Fibroblast of pulmonary artery (primary cell): ENCODE measurements around the gene PCP2.

ENCODE experiments used
- DNase-seq: peaks from one replicate; pipeline ENCODE4 v3.0.0-alpha.2; 2010; ENCODE audit warnings: low read depth
- H3K4me3 ChIP-seq: replicated peaks from 2 replicates; pipeline ENCODE4 v1.5.1; 2011; ENCODE audit warnings: low read depth, mild to moderate bottlenecking, control low read depth, low read length, moderate library complexity
- CTCF ChIP-seq: IDR thresholded peaks from 2 replicates; pipeline ENCODE4 v1.5.1; 2011; ENCODE audit warnings: mild to moderate bottlenecking, control low read depth, low read length, inconsistent platforms; ENCODE audit errors: missing control alignments

PCP2 gene

GRCh38 chr19:7590256-7590655 is 43.3 kb downstream of the PCP2 start:
- no peak for TF ChIP-seq CTCF
- DNase-seq, result no peak
- no peak overlapping the region for H3K4me3 ChIP-seq

GRCh38 chr19:7589822-7590221 is 43.7 kb downstream of the PCP2 start:
- no peak for TF ChIP-seq CTCF
- H3K4me3 ChIP-seq, result no peak overlapping the region
- DNase-seq, result no peak

DNA sequence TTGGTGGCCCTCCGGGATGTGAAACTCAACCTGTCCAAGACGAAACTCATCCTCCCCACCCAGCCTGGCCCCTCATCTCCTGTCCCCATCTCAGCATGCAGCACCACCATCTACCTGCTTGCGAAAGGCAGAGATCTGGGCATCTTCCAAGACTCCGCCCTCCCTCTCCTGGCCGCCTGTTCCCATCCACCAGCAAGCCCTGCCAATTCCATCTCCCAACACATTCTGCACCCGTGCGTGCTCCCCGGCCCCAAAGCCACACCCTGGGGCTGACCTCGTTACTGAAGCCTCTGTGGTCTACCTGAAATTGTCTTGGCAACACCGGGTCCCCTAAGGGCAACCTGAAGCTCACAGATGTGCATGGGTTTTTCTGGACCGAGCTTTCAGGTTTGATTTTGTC is 51.1 kb downstream of the PCP2 start:
- DNase-seq, result no peak
- no peak for TF ChIP-seq CTCF
- no peak overlapping the region for H3K4me3 ChIP-seq
